Stimulated activated CD4-positive, alpha-beta T cell treated with anti-CD3 and anti-CD28 coated beads, TNF-alpha, amount 100 ng/mL, for 4 hours (primary cell): ENCODE results near the gene SH3RF3.

Source experiments
- DNase-seq, 3 experiments: peaks; one replicate each; pipeline ENCODE4 v3.0.0-alpha.2; 2020; ENCODE audit warnings: low read depth in 3 of 3

Gene SH3RF3

GRCh38 chr2:109305490-109306167, 176.6 kb downstream of the SH3RF3 start:
- no peak for DNase-seq

DNA sequence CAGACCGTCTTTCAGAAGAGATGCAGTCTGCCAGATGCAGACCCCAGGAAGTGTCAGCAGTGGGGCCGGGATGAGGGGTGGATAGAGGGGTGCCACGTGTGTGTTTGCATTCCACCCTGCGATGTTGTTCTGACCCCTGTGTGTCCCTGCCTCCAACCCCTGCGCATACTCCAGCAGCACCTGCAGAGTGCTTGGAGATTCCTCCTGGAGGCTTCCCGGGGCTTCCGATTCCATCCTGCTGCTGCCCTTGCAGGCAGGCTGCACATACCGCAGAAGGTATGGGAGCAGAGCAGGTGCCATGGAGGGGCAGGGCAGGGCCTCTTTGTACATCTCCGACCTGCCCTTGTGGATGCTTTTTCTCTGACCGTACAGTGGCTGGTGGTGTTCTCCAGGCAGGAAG, 177.2 kb downstream of the SH3RF3 start:
- DNase-seq: no peak

DNA sequence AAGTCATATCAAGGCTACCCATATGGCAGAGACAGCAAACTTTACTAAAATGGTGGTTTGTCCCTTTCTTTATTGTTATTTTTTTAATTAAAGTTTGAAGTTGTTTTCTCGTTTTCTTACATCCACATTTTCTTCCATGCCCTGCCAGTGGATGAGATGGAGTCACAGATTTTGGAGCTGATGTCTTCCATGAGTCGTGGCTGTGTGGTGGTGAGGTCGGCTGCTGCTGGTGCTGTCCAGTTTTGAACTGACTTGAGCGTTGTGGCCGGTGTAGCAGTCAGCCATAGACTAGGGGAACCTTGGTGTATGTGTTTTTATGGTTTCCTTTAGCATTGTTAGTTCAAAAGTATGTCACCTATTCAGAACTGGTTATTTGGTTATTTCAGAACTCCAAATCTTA, 182.8 kb downstream of the SH3RF3 start:
- no peak for DNase-seq

DNA sequence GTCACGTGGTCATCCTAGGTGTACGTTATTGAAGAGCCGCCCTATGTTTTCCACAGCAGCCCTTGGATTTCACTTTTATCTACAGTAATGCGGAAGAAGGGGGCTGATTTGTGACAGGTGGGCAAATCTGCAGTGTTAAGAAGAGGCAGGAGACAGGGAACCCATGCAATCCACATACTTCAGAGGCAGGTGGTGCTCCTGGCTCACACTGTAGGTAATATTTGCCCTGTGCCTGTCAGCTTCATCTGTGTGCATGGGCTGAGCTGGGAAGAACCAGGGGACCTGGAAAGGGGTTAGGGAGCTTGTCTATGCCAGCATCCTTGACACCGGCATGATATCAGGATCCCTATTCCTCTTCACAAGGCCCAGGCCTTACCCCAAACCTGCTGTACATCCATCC, 183.9 kb downstream of the SH3RF3 start:
- DNase-seq: no peak

- no peak for DNase-seq
Measured at GRCh38 chr2:109313343-109313742, 184.3 kb downstream of the SH3RF3 start.

DNA sequence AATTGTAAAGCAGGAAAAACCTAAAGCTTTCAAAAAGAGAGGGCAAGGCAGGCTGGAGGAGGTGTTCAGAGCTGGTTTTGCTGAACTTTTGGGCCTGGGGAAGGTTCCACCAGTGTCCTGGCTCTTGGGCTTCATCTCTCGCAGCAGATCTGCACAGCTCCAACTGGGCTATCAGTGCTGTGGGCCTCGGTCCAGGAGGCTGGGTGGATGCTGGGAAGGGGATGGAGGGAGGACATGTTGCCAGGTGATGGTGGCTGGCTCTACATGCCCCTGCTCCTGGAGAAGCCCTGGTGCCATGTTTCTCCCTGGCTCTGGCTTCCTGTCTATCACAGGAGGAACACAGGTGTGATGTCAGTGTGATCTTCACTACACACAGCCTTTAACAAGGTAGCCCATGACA, 187.1 kb downstream of the SH3RF3 start:
- DNase-seq: no peak

- DNase-seq: no peak
Measured at GRCh38 chr2:109317471-109318095, 188.6 kb downstream of the SH3RF3 start.

DNA sequence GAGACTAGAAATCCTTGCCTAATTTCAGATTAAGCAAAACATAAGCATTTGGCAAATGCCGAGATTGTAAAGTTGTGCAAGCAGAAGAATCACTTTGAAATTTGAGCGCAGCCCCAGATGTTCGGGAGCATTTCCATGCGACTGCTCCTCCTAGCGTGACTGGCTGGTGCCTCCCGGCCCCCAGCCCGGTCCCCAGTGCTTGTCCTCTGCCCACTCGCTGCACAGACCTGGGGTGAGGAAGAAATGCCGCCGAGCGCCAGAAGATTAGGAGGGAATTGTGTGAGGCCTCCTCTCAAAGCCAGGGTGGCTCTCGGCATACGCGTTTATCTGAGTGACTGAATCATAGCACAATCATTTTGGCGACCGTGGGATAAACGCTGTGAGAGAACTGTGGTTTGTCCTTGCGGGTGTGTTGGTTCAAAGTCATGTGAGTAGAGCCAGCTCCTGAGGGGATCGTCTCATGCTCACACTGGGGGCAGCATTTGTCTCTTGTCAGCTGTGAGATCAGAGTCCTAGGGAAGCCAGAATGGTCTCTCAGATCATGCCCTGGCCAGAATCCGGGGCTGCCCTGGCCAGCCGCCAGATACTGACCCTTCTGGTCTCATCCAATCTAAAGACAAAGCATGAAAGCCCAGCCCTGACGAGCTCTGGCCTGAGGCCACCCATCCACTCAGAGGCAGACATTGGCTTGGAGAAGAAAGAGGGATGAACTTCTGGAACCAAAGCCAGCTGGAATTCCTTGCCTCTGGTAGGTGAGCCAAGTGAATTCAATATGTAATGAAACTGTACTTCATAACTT, 189.3 kb downstream of the SH3RF3 start:
- DNase-seq: no peak

GRCh38 chr2:109318949-109319342, 189.9 kb downstream of the SH3RF3 start:
- no peak for DNase-seq

DNA sequence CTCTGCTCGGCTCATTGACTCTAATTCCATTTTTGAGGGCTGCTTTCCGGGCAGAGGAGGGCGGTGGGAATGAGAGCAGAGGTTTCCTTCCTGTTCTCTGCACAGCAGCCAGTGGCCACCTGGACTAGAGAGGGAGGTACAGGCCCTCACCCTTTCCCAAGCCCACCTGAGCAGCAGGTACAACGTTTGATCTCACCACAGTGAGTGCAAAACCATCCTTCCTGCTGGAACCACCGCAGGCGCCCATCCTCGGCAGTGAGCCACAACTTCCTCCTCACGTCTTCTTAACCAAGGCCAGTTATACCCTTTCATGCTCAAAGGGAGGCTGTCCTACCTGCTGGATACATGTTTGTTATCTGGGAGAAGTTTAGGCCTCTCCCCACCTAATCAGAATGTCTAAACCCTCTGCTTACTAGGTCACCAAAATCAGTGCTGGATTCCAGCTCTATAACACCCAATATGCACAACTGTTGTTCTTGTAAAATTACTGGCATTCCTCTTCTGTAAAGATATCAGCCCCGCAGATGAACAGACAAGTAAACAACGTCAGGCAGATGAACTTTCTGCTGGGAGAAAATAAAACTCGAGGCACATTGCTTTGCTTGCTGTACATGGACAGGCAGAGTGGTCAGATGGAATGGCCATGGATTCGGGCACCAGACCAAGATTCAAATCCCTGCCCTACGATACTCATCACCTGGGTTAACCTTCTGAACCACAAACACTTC, 191.4 kb downstream of the SH3RF3 start:
- no peak for DNase-seq

- no peak for DNase-seq
Measured at GRCh38 chr2:109321570-109321969, 192.6 kb downstream of the SH3RF3 start.

DNA sequence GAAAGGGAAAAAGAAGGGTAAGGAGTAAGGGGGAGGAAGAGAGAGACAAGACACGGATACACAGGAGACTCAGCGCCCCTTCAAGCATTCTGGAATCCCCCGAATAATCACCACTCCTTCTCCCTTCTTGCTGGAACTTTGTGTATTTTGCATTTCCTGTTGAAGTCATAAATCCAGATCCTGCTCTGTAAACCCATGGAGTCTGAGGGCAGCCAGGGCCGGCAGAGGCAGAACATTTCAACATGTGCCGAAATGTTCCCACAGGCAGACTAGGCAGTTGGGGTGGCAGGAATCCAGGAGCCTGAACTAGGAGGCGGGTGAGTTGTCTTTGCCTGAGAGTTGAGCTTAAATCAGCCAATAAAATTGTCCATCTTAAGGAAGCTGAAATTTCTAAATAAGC, 193.1 kb downstream of the SH3RF3 start:
- no peak for DNase-seq

DNA sequence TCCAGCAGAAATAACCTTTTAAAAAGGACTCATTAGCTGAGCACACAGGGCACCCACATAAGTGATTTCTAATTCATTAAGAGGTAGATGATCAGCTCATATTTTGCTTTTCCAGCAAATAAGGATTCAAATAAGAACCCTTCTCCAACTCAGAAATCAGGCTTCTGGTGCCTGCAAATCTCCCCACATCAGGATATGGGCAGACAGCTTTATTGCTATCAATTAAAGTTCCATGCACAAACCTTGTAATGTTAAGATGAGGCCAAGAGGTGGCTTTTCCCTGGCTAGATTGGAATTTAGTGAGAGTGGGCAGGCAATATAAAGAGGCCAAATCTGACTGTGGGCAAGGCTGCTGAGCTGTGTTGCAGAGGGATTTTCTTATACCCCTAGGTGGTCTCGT, 193.6 kb downstream of the SH3RF3 start:
- no peak for DNase-seq

DNA sequence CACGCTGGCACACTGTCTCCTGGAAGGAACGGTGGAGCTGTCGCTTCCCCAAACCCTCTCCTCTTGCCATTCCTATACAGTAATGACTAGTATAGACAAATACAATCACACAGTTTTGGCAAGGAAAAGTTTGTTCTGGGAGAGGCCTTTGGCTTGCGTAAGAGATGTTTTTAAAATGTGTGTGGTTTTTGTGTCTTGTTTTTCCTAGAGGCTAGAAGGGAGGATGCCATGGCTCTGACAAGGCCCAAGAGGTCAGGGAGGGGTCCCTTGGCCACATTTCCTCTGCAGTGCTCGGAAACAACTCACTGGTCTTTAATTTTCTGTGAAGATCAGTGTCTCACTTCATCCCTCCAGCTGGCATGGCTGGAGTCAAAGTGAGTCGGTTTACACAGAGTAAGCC, 195.9 kb downstream of the SH3RF3 start:
- no peak for DNase-seq

DNA sequence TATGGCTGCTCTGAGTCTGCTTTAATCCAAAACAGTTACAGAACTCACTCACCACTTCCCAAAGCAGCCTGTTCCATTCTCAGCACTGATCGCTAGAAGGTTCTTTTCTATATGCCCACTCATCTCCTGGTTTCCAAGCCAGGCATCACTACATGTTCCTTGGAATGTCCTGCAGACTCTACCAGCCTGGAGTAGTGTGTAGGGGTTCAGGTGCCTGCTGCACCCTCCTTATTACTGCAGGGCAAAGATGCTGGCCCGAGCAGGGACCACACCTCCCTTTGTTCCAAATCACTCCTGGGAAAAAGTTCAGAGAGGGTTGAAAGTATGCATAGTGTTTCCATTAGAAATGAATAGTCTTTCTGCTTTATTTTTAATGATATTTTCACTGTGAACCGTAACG, 196.6 kb downstream of the SH3RF3 start:
- DNase-seq: no peak

DNA sequence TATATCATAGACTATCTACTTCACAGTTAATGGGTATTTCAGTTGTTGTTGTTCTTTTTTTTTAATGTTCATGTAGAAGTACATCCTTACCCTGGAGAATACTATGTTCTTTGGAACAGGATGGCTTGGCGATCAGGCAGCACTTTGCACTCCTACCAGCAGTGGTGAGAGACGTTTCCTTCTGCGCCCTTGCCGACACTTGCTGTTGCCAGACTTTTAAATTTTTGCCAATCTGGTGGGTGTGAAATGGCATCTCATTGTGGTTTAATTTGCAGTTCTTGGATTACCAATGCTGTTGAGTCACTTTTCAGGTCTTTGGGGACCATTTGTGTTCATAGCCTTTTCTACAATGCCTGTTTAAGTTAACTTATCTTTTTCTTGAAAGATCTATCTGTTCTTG, 197.3 kb downstream of the SH3RF3 start:
- DNase-seq: no peak

- no peak for DNase-seq
Measured at GRCh38 chr2:109330056-109330455, 201.1 kb downstream of the SH3RF3 start.

- DNase-seq: no peak
Measured at GRCh38 chr2:109331081-109331480, 202.1 kb downstream of the SH3RF3 start.

- no peak for DNase-seq
Measured at GRCh38 chr2:109331896-109332848, 203.2 kb downstream of the SH3RF3 start.

DNA sequence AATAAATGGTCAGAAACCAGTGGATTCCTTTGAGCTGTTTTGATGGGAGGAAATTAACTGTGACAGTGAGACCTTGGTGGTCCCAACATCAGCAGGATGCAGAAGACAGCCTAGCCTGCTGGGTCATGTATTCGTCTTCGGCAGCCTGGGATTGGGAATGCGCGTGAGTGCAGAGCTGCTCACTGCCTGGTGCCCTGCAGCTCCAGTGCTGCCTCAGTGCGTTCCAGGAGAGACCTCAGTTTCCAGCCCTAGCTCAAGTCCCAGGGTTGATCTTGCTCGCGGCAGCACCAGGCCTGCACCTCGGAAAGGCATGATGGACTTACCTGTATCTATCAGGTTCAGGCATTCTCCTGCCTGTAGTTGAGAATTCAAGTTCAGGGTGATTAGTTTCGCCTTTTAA, 203.9 kb downstream of the SH3RF3 start:
- DNase-seq: no peak
